ENCODE measurements around the gene RHBDL2.
"Not testable (repeated sequence)": the region's sequence is repeated elsewhere in the genome, so short reads cannot be mapped to it uniquely, and the experiment has no call there.

RHBDL2 gene

GRCh38 chr1:38836316-38836715 is 105.3 kb downstream of the RHBDL2 start:
- H3K4me1 Mint-ChIP-seq (ENCODE audit: low read depth); H3K9me3 Mint-ChIP-seq (ENCODE audit: low read depth); H3K27me3 Mint-ChIP-seq; H3K27ac Mint-ChIP-seq; H3K36me3 Mint-ChIP-seq; H3K4me3 Mint-ChIP-seq: not testable (repeated sequence)

Measured in activated naive CD8-positive, alpha-beta T cell (primary cell).